Right atrium auricular region (tissue), 2 donors: Measurements from ENCODE around the gene MCF2L2. TPM values are rescaled to one million over a fixed set of nuclear protein-coding genes. Genes with fewer than 3 reads are reported as not detected.
"Not testable (repeated sequence)": the region's sequence is repeated elsewhere in the genome, so short reads cannot be mapped to it uniquely, and the experiment has no call there.

Experiments used
- DNase-seq: peaks from one replicate; pipeline ENCODE4 v3.0.0-alpha.2; 2019; ENCODE audit warnings: low spot score
- H3K27ac ChIP-seq, 2 donors: fragments of 200-600 bp; sonication (generic); 1 replicate in 1 of 2; 2 replicates in 1 of 2; pipeline ENCODE4 v1.5.1; 2016 to 2019
- H3K27me3 ChIP-seq, 2 donors: fragments of 200-600 bp; sonication (generic); one replicate each; pipeline versions ENCODE4 v1.5.1 to v1.6.0; 2017 to 2019
- H3K36me3 ChIP-seq: fragments of 200-600 bp; sonication (generic); one replicate; pipeline ENCODE4 v1.5.1; 2016
- H3K4me1 ChIP-seq, 2 donors: fragments of 200-600 bp; sonication (generic); one replicate each; pipeline versions ENCODE4 v1.5.1 to v1.6.0; 2017 to 2019
- H3K4me3 ChIP-seq, 2 donors: fragments of 200-600 bp; sonication (generic); 1 replicate in 1 of 2; 2 replicates in 1 of 2; pipeline ENCODE4 v1.5.1; 2017 to 2019; ENCODE audit warnings: mild to moderate bottlenecking in 1 of 2, moderate library complexity in 1 of 2
- H3K9me3 ChIP-seq, 2 donors: fragments of 200-600 bp; sonication (generic); one replicate each; pipeline ENCODE4 v1.5.1; 2019
- total RNA-seq, 2 donors: library from RNA; depleted of rRNA; stranded (reverse); fragments of >200 nt; gene quantifications; one replicate each; pipeline ENCODE4 v1.1.0, GENCODE V29; 2016
- TF ChIP-seq, protein P1 (sequence below), 2 donors: fragments of 200-600 bp; sonication (generic); IDR thresholded peaks; one replicate each; pipeline ENCODE4 v1.5.1; 2019; ENCODE audit warnings: antibody characterized with exemption in 2 of 2

The MCF2L2 gene
- total RNA-seq, 2 donors from 2014 or later, result 0.08 TPM; not detected in 1

DNA sequence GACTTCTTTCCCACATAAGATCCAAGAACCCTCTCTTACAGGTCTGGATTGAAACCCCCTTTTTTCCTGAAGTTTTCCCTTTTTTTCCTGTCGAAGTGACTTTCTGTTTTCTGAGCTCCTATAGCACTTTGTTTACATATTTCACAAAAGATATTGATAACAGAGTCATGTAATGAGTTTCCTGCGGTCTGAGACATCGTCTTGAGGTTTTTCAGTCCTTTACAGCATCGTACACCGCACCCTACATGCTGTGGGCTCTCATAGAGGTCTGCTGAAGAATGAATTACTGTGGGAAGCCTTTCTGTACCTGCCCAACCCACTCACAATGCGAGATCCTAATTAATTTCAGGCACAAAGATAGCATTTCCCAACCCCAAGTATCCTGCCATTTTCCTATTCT lies 53.1 kb downstream of the MCF2L2 start:
- DNase-seq, result no peak
- TF ChIP-seq, protein P1, sequence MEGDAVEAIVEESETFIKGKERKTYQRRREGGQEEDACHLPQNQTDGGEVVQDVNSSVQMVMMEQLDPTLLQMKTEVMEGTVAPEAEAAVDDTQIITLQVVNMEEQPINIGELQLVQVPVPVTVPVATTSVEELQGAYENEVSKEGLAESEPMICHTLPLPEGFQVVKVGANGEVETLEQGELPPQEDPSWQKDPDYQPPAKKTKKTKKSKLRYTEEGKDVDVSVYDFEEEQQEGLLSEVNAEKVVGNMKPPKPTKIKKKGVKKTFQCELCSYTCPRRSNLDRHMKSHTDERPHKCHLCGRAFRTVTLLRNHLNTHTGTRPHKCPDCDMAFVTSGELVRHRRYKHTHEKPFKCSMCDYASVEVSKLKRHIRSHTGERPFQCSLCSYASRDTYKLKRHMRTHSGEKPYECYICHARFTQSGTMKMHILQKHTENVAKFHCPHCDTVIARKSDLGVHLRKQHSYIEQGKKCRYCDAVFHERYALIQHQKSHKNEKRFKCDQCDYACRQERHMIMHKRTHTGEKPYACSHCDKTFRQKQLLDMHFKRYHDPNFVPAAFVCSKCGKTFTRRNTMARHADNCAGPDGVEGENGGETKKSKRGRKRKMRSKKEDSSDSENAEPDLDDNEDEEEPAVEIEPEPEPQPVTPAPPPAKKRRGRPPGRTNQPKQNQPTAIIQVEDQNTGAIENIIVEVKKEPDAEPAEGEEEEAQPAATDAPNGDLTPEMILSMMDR (IDR thresholded peaks at IDR 0.05), result no peak
- Histone ChIP-seq H3K9me3 (no peaks in the 10 kb centered on the region), H3K4me1 (no peaks in the 10 kb centered on the region), H3K36me3 (no peaks in the 10 kb centered on the region), H3K27ac (no peak overlapping the region), H3K27me3 (no peaks in the 10 kb centered on the region), H3K4me3 (no peak overlapping the region)

DNA sequence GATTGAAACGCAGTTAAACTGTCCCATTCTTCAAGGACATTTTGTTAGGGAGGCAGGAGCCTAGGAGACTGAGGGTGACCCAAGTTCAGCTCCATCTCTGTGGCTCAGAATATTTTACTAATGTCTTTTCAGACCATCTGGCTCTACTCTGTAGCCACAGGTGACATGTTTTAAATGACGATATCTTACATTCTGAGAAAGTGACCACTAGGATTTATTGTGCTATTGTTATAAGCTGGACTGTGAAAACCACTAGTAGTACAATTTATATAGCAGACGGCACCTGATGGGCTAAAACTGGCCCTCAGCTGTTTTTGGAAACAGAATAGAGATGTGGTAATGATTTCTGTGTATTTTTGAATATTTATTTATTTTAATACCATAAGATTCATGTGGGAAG lies 55.5 kb downstream of the MCF2L2 start:
- Histone ChIP-seq H3K4me3 (no peak overlapping the region), H3K27ac (no peak overlapping the region), H3K36me3 (no peaks in the 10 kb centered on the region), H3K4me1 (no peaks in the 10 kb centered on the region), H3K27me3 (no peaks in the 10 kb centered on the region), H3K9me3 (no peaks in the 10 kb centered on the region)
- DNase-seq, result no peak
- TF ChIP-seq, protein P1 (IDR thresholded peaks at IDR 0.05), result no peak

DNA sequence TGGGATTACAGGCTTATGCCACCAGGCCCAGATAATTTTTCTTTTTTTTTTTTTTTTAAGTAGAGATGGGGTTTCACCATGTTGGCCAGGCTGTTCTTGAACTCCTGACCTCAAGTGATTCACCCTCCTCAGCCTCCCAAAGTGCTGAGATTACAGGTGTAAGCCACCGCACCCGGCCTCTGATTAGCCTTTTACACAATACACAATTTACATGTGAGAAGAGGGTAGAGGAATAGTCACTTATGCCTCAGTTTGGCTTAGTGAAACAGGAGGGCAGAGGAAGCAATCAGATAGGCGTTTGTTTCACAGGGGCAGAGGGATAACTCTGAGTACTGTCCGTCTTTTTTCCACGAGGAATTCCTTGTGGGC lies 56.8 kb downstream of the MCF2L2 start:
- H3K27me3 ChIP-seq, H3K4me3 ChIP-seq, H3K27ac ChIP-seq, H3K36me3 ChIP-seq, H3K4me1 ChIP-seq, H3K9me3 ChIP-seq, DNase-seq: not testable (repeated sequence)

DNA sequence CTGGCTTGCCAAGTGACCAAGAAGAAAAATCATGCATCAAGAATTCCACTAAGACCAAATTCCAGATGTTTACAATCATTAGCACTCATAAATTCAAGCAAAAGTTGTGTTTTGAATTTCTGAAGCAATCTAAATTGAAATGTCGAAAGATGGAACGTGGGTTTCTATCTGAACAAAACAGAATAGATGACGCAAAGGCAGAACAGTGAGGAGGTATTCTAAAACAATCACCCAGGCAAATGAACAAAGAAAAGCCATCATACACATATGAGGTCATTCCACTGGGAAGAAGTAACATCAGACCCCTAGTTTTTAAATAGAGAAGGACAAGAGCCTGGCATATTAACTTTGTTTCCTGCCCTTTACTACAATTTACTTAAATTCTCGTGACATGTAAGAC lies 58.0 kb downstream of the MCF2L2 start:
- no peak for DNase-seq
- H3K27ac ChIP-seq, result no peak overlapping the region
- H3K9me3 ChIP-seq, result no peaks in the 10 kb centered on the region
- no peaks in the 10 kb centered on the region for H3K27me3 ChIP-seq
- H3K4me3 ChIP-seq, result no peak overlapping the region
- H3K36me3 ChIP-seq, result no peaks in the 10 kb centered on the region
- no peaks in the 10 kb centered on the region for H3K4me1 ChIP-seq
- TF ChIP-seq, protein P1 (IDR thresholded peaks at IDR 0.05), result no peak

GRCh38 chr3:183369627-183370026 lies 58.8 kb downstream of the MCF2L2 start:
- no peak for DNase-seq
- Histone ChIP-seq H3K27me3 (no peaks in the 10 kb centered on the region), H3K27ac (no peak overlapping the region), H3K4me3 (no peak overlapping the region), H3K4me1 (no peaks in the 10 kb centered on the region), H3K36me3 (no peaks in the 10 kb centered on the region), H3K9me3 (no peaks in the 10 kb centered on the region)
- TF ChIP-seq, protein P1 (IDR thresholded peaks at IDR 0.05), result no peak

DNA sequence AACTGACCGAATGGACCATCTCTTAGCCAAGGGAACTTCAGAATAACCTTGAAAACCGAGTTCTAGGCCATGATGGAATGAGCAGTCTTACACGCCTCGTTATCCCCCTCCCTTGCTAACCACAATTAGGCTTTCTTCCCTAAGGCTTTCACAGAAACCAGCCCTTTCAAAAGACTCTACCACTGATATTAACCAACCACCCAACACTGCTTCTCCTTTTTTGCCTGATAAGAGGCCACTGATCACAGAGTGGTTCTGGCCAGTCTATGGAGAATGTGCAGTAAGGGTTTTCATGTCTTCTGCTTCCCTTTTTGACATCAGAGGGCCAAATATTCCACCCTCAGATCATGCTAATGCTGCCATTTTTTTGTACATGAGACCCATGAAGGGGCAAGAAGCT lies 59.3 kb downstream of the MCF2L2 start:
- no peaks in the 10 kb centered on the region for H3K9me3 ChIP-seq
- no peak overlapping the region for H3K4me3 ChIP-seq
- DNase-seq, result no peak
- H3K4me1 ChIP-seq, result no peaks in the 10 kb centered on the region
- H3K27me3 ChIP-seq, result no peaks in the 10 kb centered on the region
- H3K36me3 ChIP-seq, result no peaks in the 10 kb centered on the region
- TF ChIP-seq, protein P1 (IDR thresholded peaks at IDR 0.05), result no peak
- no peak overlapping the region for H3K27ac ChIP-seq
